GM12873 (cell line): ENCODE results near the gene TMEM72.

ENCODE experiments used
- CTCF ChIP-seq: IDR thresholded peaks from 2 replicates; pipeline ENCODE4 v1.5.1; 2012; ENCODE audit warnings: low read depth, mild to moderate bottlenecking, moderate library complexity, low read length, control low read depth; ENCODE audit not compliant: insufficient read depth; ENCODE audit errors: missing control alignments

TMEM72 gene

GRCh38 chr10:44911951-44912350 is 814 bp downstream of the TMEM72 start:
- no peak for TF ChIP-seq CTCF

- TF ChIP-seq CTCF = no peak
These were observed 2.4 kb downstream of the TMEM72 start for GRCh38 chr10:44913350-44914081.

- TF ChIP-seq CTCF = no peak
These were observed 3.8 kb downstream of the TMEM72 start for GRCh38 chr10:44914891-44915290.

DNA sequence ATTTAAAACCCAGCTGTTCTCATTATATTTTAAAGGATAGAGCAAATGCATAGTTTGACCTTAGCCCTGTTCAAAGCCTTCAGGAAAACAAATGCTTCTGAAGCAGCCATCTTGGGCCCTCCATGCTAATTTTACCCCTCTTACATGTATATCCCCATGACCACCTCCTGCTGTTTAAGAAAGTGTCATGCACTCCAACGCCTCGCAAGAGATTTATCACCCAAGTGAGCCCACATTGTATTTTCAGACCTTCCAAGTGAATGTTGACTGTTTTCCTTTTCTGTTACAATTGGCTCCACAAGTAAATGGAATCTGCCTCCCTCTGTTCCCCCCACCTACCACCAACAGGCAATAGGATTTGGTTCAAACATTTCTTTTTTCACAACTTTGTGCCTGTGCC is 5.3 kb downstream of the TMEM72 start:
- no peak for TF ChIP-seq CTCF

DNA sequence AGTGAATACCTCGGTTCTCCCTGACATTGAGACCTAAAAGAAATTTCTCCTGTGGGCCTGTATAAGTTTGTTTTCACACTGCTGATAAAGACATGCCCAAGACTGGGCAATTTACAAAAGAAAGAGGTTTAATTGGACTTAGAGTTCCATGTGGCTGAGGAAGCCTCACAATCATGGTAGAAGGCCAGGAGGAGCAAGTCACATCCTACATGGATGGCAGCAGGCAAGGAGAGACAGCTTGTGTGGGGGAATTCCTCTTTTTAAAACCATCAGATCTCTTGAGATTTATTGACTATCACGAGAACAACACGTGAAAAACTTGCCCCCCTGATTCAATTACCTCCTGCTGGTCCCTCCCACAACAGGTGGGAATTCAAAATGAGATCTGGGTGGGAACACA is 6.7 kb downstream of the TMEM72 start:
- TF ChIP-seq CTCF = no peak

GRCh38 chr10:44920252-44920651 is 9.1 kb downstream of the TMEM72 start:
- TF ChIP-seq CTCF = no peak

GRCh38 chr10:44921061-44921460 is 9.9 kb downstream of the TMEM72 start:
- TF ChIP-seq CTCF = no peak
